NT2/D1 (cell line): Measurements from ENCODE around the gene AHDC1.

Experiments used
- YY1 ChIP-seq: IDR thresholded peaks from 2 replicates; pipeline ENCODE4 v1.6.1; 2011; ENCODE audit not compliant: insufficient read length, insufficient read depth
- ZNF274 ChIP-seq: IDR thresholded peaks from 2 replicates; pipeline ENCODE4 v1.6.1; 2011; ENCODE audit warnings: mild to moderate bottlenecking, low read depth, low read length

GRCh38 chr1:27485363-27485762, 118.6 kb downstream of the AHDC1 start:
- TF ChIP-seq YY1 (no peak), ZNF274 (no peak)
